C4-2B (cell line): ENCODE results near the gene ZDHHC14.
"Not testable (repeated sequence)": the region's sequence is repeated elsewhere in the genome, so short reads cannot be mapped to it uniquely, and the experiment has no call there.

ENCODE experiments used
- H3K27ac ChIP-seq: fragments of 450-650 bp; 2 replicates; pipeline ENCODE4 v1.5.1; 2017
- ZFX ChIP-seq: fragments of 450-650 bp; IDR thresholded peaks from 2 replicates; pipeline ENCODE4 v1.6.1; 2017
- TF ChIP-seq, protein P1 (sequence below): fragments of 450-650 bp; conservative IDR thresholded peaks from 2 replicates; pipeline ENCODE4 v1.5.1; 2017; ENCODE audit warnings: mild to moderate bottlenecking

Gene ZDHHC14

GRCh38 chr6:157380779-157381561 is at the start of gene ZDHHC14:
Gene ZDHHC14, plus strand, starts transcription at chr6:157381190.
- peak within 1 kb of the TSS; percentile 88 for H3K27ac ChIP-seq
- TF ChIP-seq, protein P1, sequence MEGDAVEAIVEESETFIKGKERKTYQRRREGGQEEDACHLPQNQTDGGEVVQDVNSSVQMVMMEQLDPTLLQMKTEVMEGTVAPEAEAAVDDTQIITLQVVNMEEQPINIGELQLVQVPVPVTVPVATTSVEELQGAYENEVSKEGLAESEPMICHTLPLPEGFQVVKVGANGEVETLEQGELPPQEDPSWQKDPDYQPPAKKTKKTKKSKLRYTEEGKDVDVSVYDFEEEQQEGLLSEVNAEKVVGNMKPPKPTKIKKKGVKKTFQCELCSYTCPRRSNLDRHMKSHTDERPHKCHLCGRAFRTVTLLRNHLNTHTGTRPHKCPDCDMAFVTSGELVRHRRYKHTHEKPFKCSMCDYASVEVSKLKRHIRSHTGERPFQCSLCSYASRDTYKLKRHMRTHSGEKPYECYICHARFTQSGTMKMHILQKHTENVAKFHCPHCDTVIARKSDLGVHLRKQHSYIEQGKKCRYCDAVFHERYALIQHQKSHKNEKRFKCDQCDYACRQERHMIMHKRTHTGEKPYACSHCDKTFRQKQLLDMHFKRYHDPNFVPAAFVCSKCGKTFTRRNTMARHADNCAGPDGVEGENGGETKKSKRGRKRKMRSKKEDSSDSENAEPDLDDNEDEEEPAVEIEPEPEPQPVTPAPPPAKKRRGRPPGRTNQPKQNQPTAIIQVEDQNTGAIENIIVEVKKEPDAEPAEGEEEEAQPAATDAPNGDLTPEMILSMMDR = peak; percentile 30; the same call in 1 of the 2 replicates
- no peak; the same call in 1 of the 2 replicates for TF ChIP-seq ZFX

DNA sequence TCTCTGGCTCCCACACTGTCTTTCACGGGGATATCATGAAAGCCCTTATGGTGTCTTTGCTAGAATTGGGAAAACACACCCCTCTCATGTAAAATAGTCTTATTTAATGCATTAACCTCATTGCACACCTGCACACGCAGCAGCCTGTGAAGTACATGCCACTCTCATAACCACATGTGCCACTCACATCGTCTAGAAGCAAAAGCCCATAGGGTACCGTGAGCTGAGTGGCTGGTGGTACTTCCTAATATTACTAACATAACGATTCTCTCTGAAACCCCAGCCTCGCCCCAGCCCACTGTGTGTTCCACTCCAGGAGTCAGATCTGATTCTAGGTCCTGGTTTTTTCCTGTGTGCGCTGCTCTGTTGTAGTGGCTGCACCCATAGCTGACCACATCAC is 48.2 kb upstream of the ZDHHC14 start:
- no peak overlapping the region for H3K27ac ChIP-seq
- TF ChIP-seq, protein P1 = no peak

DNA sequence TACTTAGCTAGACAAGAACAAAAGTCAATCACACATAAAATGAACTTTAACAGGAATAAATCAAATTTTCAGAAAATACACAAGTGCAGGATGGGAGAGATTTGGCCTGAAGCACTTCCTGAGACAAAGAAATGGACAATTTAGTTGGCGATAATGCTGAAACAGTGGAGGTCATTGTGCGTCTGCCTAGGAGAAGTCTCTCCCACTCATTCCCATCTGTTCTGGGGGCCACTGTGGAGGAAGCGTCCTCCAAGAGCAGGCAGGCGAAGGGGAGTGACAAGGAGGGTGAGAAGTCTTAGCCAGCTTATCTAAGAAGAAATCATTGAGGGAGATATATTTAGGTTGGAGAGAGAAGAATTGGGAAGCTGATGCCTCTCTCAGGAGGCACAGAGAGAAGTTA is 47.5 kb upstream of the ZDHHC14 start:
- H3K27ac ChIP-seq = no peak overlapping the region
- TF ChIP-seq ZFX = no peak
- TF ChIP-seq, protein P1 = no peak

GRCh38 chr6:157333956-157334355 is 47.0 kb upstream of the ZDHHC14 start:
- TF ChIP-seq, protein P1 = no peak
- no peak for TF ChIP-seq ZFX
- no peak overlapping the region for H3K27ac ChIP-seq

GRCh38 chr6:157335829-157336228 is 45.2 kb upstream of the ZDHHC14 start:
- no peak overlapping the region for H3K27ac ChIP-seq
- TF ChIP-seq, protein P1 = no peak
- no peak for TF ChIP-seq ZFX

DNA sequence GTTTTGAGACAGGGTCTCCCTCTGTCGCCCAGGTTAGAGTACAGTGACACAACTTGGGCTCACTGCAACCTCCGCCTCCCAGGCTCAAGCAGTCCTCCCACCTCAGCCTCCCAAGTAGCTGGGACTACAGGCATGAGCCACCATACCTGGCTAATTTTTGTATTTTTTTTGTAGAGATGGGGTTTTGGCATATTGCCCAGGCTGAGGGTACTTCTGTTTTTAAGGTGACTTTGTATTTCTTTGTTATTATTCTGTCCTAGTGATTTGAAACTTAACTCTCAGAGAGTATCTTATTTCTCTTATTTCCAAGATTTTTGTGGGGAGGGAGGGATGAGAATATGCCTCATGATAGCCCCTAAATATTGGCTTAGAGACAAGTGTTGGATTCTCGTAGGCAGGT is 43.7 kb upstream of the ZDHHC14 start:
- not testable (repeated sequence) for H3K27ac ChIP-seq

- TF ChIP-seq, protein P1 = no peak
- no peak for TF ChIP-seq ZFX
- no peak overlapping the region for H3K27ac ChIP-seq
Observed at GRCh38 chr6:157337751-157338150, 43.2 kb upstream of the ZDHHC14 start.

DNA sequence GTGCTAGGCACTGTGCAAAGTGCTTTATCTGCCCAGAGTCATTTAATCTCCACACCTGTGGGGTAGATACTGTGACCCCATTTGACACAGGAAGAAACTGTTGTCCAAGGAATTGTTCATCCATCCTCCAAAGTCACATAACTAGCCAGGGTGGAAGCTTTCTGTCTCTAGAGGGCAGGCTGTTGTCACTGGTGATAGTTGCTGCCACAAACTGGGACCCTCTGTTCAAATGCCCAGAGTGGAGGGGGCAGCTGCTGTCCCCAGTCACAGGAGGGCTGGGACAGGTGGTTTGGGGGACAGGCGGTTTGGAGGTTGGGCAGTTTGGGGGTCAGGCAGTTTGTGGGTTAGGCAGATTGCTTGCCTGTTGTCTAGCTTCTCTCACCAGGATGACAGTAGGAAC is 41.6 kb upstream of the ZDHHC14 start:
- no peak overlapping the region for H3K27ac ChIP-seq
- no peak for TF ChIP-seq ZFX
